Measurements from ENCODE around the gene IQSEC1.

DNA sequence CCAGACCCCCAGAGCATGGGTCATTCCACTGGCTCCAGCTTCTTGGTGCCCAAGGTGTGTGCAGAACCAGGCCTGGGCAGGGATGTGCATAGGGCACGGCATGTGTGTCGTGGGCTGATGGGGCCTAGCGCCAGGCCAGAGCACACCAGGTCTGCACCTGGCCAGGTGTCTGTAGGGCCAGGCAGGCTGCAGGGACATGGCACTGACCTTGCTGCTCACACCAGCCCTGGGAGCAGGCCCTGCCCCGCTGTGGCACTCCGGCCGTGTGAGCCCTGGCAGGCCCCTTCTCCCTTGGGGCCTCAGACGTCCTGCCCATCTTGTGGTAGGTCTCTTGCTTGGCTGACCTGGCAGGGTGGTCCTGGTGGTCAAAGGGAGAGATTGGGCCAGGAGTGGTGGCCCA lies 147.6 kb downstream of the IQSEC1 start:
- TF ChIP-seq, protein P1, sequence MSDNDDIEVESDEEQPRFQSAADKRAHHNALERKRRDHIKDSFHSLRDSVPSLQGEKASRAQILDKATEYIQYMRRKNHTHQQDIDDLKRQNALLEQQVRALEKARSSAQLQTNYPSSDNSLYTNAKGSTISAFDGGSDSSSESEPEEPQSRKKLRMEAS (IDR thresholded peaks at IDR 0.05), result no peak
- TF ChIP-seq JUNB (IDR thresholded peaks at IDR 0.05) (no peak), HOXB13 (CRISPR knock-in tag; IDR thresholded peaks at IDR 0.05; ENCODE audit: low read depth) (no peak), POLR2A (IDR thresholded peaks at IDR 0.05; ENCODE audit: low read length) (no peak), MAZ (IDR thresholded peaks at IDR 0.05; ENCODE audit: borderline replicate concordance, low read depth, low read length) (no peak)
- TF ChIP-seq, protein P2, sequence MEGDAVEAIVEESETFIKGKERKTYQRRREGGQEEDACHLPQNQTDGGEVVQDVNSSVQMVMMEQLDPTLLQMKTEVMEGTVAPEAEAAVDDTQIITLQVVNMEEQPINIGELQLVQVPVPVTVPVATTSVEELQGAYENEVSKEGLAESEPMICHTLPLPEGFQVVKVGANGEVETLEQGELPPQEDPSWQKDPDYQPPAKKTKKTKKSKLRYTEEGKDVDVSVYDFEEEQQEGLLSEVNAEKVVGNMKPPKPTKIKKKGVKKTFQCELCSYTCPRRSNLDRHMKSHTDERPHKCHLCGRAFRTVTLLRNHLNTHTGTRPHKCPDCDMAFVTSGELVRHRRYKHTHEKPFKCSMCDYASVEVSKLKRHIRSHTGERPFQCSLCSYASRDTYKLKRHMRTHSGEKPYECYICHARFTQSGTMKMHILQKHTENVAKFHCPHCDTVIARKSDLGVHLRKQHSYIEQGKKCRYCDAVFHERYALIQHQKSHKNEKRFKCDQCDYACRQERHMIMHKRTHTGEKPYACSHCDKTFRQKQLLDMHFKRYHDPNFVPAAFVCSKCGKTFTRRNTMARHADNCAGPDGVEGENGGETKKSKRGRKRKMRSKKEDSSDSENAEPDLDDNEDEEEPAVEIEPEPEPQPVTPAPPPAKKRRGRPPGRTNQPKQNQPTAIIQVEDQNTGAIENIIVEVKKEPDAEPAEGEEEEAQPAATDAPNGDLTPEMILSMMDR (IDR thresholded peaks at IDR 0.05), result no peak

All from A549 (cell line).